OCI-LY7 (cell line): Measurements from ENCODE around the gene L3MBTL1.

ENCODE experiments used
- EZH2phosphoT487 ChIP-seq: fragments of 200-600 bp; sonication (generic); IDR thresholded peaks from 2 replicates; pipeline ENCODE4 v1.6.1; 2018; ENCODE audit warnings: low read depth, borderline replicate concordance, mild to moderate bottlenecking, mixed run types, antibody characterized with exemption, low read length, moderate library complexity, mixed read lengths
- TF ChIP-seq, protein P1 (sequence below): fragments of 200-600 bp; sonication (generic); conservative IDR thresholded peaks from 2 replicates; pipeline ENCODE4 v1.5.1; 2014; ENCODE audit warnings: mild to moderate bottlenecking, antibody characterized with exemption, low read length, moderate library complexity, mixed read lengths

DNA sequence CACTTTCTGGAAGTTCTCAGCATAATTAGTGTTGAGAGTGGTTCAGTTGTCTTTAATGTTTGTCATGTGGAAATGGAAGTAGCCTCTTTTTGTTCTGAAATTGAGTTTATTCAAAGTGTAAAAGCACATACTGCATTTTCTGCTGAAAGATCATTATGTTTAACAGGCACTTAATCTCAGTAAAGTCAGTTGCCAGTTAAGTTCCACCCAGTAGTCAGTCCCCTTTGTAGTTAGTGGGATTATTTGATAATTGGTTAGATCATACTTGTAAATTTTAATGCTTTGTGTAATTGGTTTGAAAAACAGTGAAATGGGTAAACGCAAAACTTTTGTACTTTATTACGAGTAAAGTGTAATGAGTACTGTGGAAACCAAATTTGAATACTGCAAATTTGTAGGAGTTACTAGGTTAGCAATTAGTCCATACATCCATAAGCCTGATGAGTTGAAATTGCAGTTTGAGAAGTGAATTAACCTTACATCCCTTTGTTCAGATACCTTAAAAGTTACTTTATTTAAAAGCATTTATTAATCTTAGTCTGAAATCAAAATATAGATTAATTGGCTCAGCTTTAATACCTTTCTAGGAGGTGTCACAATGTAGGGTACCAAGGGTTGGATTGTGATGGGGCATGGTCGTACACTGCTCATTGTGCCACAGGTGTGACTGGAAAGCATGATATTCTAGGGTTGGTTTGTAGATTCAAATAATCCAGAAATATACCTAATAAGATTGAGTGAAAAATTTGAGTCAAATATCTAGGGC, 45.4 kb upstream of the L3MBTL1 start:
- TF ChIP-seq, protein P1, sequence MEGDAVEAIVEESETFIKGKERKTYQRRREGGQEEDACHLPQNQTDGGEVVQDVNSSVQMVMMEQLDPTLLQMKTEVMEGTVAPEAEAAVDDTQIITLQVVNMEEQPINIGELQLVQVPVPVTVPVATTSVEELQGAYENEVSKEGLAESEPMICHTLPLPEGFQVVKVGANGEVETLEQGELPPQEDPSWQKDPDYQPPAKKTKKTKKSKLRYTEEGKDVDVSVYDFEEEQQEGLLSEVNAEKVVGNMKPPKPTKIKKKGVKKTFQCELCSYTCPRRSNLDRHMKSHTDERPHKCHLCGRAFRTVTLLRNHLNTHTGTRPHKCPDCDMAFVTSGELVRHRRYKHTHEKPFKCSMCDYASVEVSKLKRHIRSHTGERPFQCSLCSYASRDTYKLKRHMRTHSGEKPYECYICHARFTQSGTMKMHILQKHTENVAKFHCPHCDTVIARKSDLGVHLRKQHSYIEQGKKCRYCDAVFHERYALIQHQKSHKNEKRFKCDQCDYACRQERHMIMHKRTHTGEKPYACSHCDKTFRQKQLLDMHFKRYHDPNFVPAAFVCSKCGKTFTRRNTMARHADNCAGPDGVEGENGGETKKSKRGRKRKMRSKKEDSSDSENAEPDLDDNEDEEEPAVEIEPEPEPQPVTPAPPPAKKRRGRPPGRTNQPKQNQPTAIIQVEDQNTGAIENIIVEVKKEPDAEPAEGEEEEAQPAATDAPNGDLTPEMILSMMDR, result no peak
- no peak for TF ChIP-seq EZH2phosphoT487
